Glutamatergic neuron (in vitro differentiated cells): ENCODE measurements around the gene GRIK3. TPM values are rescaled to one million over a fixed set of nuclear protein-coding genes. Genes with fewer than 3 reads are reported as not detected.
A peak's percentile ranks its signal among the peaks of the same experiment; 100 is the strongest.

Source experiments
- DNase-seq: peaks from one replicate; pipeline ENCODE4 v3.0.0; 2022
- H3K27ac Mint-ChIP-seq: one replicate; pipeline ENCODE4 v1.8.0; 2020; ENCODE audit warnings: mild to moderate bottlenecking, mixed read lengths, inconsistent platforms; ENCODE audit not compliant: unreplicated experiment
- H3K27me3 Mint-ChIP-seq: one replicate; pipeline ENCODE4 v1.8.0; 2020; ENCODE audit warnings: mild to moderate bottlenecking, moderate library complexity, mixed read lengths, inconsistent platforms; ENCODE audit not compliant: unreplicated experiment
- H3K36me3 Mint-ChIP-seq: one replicate; pipeline ENCODE4 v1.8.0; 2020; ENCODE audit warnings: mild to moderate bottlenecking, mixed read lengths, inconsistent platforms; ENCODE audit not compliant: unreplicated experiment
- H3K4me1 Mint-ChIP-seq: one replicate; pipeline ENCODE4 v1.8.0; 2020; ENCODE audit warnings: mild to moderate bottlenecking, low read depth, mixed read lengths, inconsistent platforms; ENCODE audit not compliant: unreplicated experiment
- H3K4me3 Mint-ChIP-seq: one replicate; pipeline ENCODE4 v1.8.0; 2020; ENCODE audit warnings: mild to moderate bottlenecking, mixed read lengths, inconsistent platforms; ENCODE audit not compliant: unreplicated experiment
- H3K9me3 Mint-ChIP-seq: one replicate; pipeline ENCODE4 v1.8.0; 2020; ENCODE audit warnings: mild to moderate bottlenecking, moderate library complexity, mixed read lengths, inconsistent platforms; ENCODE audit not compliant: unreplicated experiment
- CTCF ChIP-seq: fragments of 200-600 bp; sonication (generic); IDR thresholded peaks from one replicate; pipeline ENCODE4 v1.5.0; 2021; ENCODE audit not compliant: partially characterized antibody, unreplicated experiment
- total RNA-seq: library from RNA; stranded (reverse); fragmentation: NEBNext Ultra II Directional; extraction: Animal tissue kit (Norgen Biotek cat#: 25700); gene quantifications from one replicate; pipeline ENCODE4 v1.2.1, GENCODE V29; 2021; ENCODE audit not compliant: unreplicated experiment

The GRIK3 gene
- total RNA-seq, 1 donor from 2014 or later = 60.1 TPM

- H3K4me1 Mint-ChIP-seq = peaks cover 62% of the 10 kb centered on the region
- H3K27me3 Mint-ChIP-seq = peaks cover 12% of the 10 kb centered on the region
- H3K27ac Mint-ChIP-seq = peak overlapping the region; percentile 94
- DNase-seq = peak; percentile 74
- peak overlapping the region; percentile 42 for H3K4me3 Mint-ChIP-seq
- no peaks in the 10 kb centered on the region for H3K36me3 Mint-ChIP-seq
- H3K9me3 Mint-ChIP-seq = peaks cover 10% of the 10 kb centered on the region
- no peak for TF ChIP-seq CTCF
Observed at GRCh38 chr1:37051346-37051745, 17.0 kb upstream of the GRIK3 start.

- H3K27ac Mint-ChIP-seq = peak overlapping the region; percentile 91
- DNase-seq = peak; percentile 59
- peaks cover 12% of the 10 kb centered on the region for H3K9me3 Mint-ChIP-seq
- H3K27me3 Mint-ChIP-seq = peaks cover 18% of the 10 kb centered on the region
- peak overlapping the region; percentile 57 for H3K4me3 Mint-ChIP-seq
- no peak for TF ChIP-seq CTCF
- H3K4me1 Mint-ChIP-seq = peaks cover 56% of the 10 kb centered on the region
- no peaks in the 10 kb centered on the region for H3K36me3 Mint-ChIP-seq
Observed at GRCh38 chr1:37047542-37047941, 13.2 kb upstream of the GRIK3 start.

- Mint-ChIP-seq H3K4me1 (peaks cover 53% of the 10 kb centered on the region), H3K27me3 (peaks cover 15% of the 10 kb centered on the region), H3K4me3 (no peak overlapping the region), H3K9me3 (peaks cover 13% of the 10 kb centered on the region), H3K27ac (no peak overlapping the region), H3K36me3 (no peaks in the 10 kb centered on the region)
- DNase-seq = no peak
- no peak for TF ChIP-seq CTCF
Observed at GRCh38 chr1:37043101-37043500, 8.8 kb upstream of the GRIK3 start.

GRCh38 chr1:37042506-37042905, 8.2 kb upstream of the GRIK3 start:
- Mint-ChIP-seq H3K27me3 (peaks cover 9% of the 10 kb centered on the region), H3K4me1 (peaks cover 48% of the 10 kb centered on the region), H3K9me3 (peaks cover 8% of the 10 kb centered on the region), H3K27ac (no peak overlapping the region), H3K36me3 (no peaks in the 10 kb centered on the region), H3K4me3 (no peak overlapping the region)
- no peak for DNase-seq
- TF ChIP-seq CTCF = no peak

- H3K36me3 Mint-ChIP-seq = no peaks in the 10 kb centered on the region
- H3K27ac Mint-ChIP-seq = peak overlapping the region; percentile 50
- DNase-seq = no peak
- H3K4me3 Mint-ChIP-seq = no peak overlapping the region
- H3K9me3 Mint-ChIP-seq = peaks cover 8% of the 10 kb centered on the region
- peaks cover 38% of the 10 kb centered on the region for H3K4me1 Mint-ChIP-seq
- peaks cover 8% of the 10 kb centered on the region for H3K27me3 Mint-ChIP-seq
- TF ChIP-seq CTCF = no peak
Observed at GRCh38 chr1:37041483-37041882, 7.2 kb upstream of the GRIK3 start.
